Limb (tissue), 2 donors: ENCODE measurements around the gene LTB.

Experiments
- DNase-seq, 2 donors: peaks; one replicate each; pipeline ENCODE4 v3.0.0-alpha.2; 2016; ENCODE audit errors: extremely low spot score in 2 of 2

Gene LTB, protein sequence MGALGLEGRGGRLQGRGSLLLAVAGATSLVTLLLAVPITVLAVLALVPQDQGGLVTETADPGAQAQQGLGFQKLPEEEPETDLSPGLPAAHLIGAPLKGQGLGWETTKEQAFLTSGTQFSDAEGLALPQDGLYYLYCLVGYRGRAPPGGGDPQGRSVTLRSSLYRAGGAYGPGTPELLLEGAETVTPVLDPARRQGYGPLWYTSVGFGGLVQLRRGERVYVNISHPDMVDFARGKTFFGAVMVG

DNA sequence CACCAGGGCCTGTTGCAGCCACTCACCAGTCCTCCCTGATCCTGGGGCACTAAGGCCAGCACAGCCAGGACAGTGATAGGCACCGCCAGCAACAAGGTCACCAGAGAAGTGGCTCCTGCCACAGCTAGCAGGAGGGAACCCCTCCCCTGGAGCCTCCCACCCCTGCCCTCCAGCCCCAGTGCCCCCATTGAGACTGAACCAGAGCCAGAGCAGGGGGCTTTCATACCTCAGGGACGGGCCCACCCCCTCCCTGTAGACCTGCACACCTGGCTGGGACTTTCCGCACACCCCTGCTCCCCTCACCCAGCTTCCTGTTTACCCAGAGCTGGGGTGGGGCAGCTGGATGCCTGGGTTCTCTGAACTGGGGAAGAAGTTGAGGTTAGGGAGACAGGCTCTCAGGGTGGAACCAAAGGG lies at the start of gene LTB:
LTB (minus strand) TSS at position 195 of the 414 bp plus-strand sequence; CDS start at position 188, 7 bp downstream.
- no peak for DNase-seq

- no peak for DNase-seq
These were observed 49.6 kb upstream of the LTB start for GRCh38 chr6:31631681-31632278.

GRCh38 chr6:31631209-31631608 lies 49.0 kb upstream of the LTB start:
- DNase-seq: no peak

- DNase-seq: no peak
These were observed 48.1 kb upstream of the LTB start for GRCh38 chr6:31630177-31630934.

GRCh38 chr6:31629014-31629413 lies 46.8 kb upstream of the LTB start:
- no peak for DNase-seq

GRCh38 chr6:31627690-31628287 lies 45.6 kb upstream of the LTB start:
- DNase-seq: no peak

- DNase-seq: no peak
These were observed 44.7 kb upstream of the LTB start for GRCh38 chr6:31626952-31627351.

GRCh38 chr6:31624070-31624469 lies 41.8 kb upstream of the LTB start:
- no peak for DNase-seq

- DNase-seq: no peak
These were observed 40.5 kb upstream of the LTB start for GRCh38 chr6:31622684-31623091.

GRCh38 chr6:31621991-31622390 lies 39.8 kb upstream of the LTB start:
- no peak for DNase-seq

- DNase-seq: no peak
These were observed 39.2 kb upstream of the LTB start for GRCh38 chr6:31621320-31621939.

- peak in 1 of 2 donors; percentile 81 for DNase-seq
These were observed 38.5 kb upstream of the LTB start, which contains the start of gene PRRC2A for GRCh38 chr6:31620586-31621319. Gene PRRC2A, plus strand, starts transcription at chr6:31620715. Its CDS starts 2,075 bp downstream, at chr6:31622790.

- peak; percentile 98 to 100 for DNase-seq
These were observed 37.8 kb upstream of the LTB start for GRCh38 chr6:31619805-31620585.

DNA sequence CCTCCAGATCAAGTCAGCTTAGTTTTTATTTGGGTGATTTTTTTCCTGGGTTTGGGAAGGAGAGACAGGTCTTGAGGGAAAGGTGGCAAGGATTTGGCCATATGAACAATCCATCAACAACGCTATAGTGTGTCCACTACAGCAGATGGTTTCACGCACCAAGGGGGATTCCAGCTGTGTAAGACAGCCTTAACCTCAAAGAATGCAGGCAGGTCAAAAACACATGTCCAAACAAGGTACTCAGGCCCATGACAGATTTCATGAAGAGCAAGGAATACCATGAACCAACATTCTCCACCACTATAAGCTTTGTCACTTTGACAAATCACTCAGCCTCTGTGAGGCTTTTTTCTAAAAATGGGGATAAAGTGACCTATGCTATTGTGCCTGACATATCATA lies 34.8 kb upstream of the LTB start:
- no peak for DNase-seq

GRCh38 chr6:31615748-31616147 lies 33.5 kb upstream of the LTB start:
- DNase-seq: no peak

DNA sequence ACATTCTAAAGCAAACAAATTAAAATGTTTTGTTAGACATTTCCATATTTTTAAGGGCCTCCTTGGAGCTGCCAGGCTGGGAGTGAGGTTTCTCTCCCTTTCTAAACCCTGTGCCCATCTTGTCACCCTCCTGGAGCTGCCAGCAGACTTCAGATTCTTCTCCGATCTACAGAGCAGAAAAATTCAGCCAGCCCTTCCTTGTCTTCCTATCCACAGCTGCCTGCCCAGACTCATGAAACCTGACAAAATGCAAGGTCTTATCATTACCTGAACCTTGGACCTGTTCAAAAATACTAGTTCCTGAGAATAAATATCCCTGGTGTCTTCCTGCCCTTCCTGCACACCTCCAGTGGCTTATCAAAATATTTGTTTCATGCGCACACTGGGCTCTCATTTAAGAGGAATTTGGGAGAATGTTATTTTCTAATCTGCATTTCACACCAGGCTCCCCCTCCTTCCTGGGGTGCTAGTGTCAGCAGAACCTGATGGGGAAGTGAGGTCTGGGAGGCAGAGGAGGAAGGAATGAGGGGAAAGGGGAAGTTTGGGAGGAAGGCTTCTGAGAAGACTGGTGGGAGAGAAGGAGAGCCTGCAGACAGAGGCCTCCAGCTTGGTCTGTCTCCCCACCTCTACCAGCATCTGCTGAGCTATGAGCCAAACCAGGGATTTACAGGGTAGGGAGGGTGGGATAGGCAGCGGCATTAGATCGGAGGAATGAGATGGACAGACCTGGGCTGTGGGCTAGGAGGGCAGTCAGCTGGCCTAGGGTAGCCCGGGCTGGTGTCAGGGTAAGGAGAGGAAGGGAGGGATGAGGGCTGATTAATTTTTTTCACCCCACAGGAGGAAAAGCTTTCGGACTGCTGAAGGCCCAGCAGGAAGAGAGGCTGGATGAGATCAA lies 32.7 kb upstream of the LTB start, which contains the start of gene AIF1:
AIF1 (plus strand) TSS at position 551 of the 895 bp plus-strand sequence; CDS start at position 647, 96 bp downstream.
- DNase-seq: no peak

DNA sequence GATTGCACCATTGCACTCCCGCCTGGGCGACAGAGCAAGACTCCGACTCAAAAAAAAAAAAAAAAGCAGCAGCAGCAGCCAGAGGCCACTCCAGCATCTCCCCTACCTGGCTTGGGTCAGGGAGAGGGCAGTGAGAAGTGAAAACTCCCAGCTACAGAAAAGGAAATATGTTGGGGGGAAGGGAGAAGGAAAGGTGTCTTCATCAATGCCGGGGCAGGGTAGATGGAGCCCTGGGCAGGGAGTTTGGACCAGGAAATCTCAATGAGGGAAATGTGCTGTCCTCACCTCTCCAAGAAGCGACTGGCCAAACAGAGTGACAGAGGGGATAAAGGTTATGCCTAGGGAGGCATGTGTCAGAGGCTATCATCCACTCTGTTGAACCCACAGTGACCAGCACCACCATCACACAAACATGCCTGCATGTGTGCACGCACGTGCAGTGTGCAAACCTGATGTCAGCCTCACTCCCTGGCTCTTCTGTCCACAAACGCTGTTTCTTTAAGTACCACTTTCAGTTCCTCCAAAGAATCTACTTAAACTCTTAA lies 31.9 kb upstream of the LTB start:
- DNase-seq: no peak

GRCh38 chr6:31610968-31611367 lies 28.7 kb upstream of the LTB start:
- no peak for DNase-seq
